BLaER1 treated with 17β-estradiol and CSF1 and Interleukin-3, amounts not matched to agents 10 nM and 100 nM (cell line): ENCODE results near the gene MSI2.

ENCODE experiments used
- H3K27ac ChIP-seq, 11 experiments: shearing (Covaris generic); formaldehyde crosslinking; 2 replicates each; pipeline ENCODE4 v1.8.1; 2022
- H3K27me3 ChIP-seq, 11 experiments: shearing (Covaris generic); formaldehyde crosslinking; 2 replicates each; pipeline ENCODE4 v1.8.1; 2022
- H3K36me3 ChIP-seq, 11 experiments: shearing (Covaris generic); formaldehyde crosslinking; 2 replicates each; pipeline ENCODE4 v1.8.1; 2022
- H3K4me1 ChIP-seq, 10 experiments: shearing (Covaris generic); formaldehyde crosslinking; 2 replicates each; pipeline ENCODE4 v1.8.1; 2022
- H3K4me2 ChIP-seq, 11 experiments: shearing (Covaris generic); formaldehyde crosslinking; 2 replicates each; pipeline ENCODE4 v1.8.1; 2022
- H3K4me3 ChIP-seq, 10 experiments: shearing (Covaris generic); formaldehyde crosslinking; 2 replicates each; pipeline ENCODE4 v1.8.1; 2022
- H3K9ac ChIP-seq, 11 experiments: shearing (Covaris generic); formaldehyde crosslinking; 2 replicates each; pipeline ENCODE4 v1.8.1; 2022
- H3K9me3 ChIP-seq, 11 experiments: shearing (Covaris generic); formaldehyde crosslinking; replicated peaks in 1 of 11; 2 replicates each; pipeline ENCODE4 v1.8.1; 2022
- H4K20me1 ChIP-seq, 11 experiments: shearing (Covaris generic); formaldehyde crosslinking; 2 replicates each; pipeline ENCODE4 v1.8.1; 2022
- Cebpa-rat ChIP-seq, 11 experiments: shearing (Covaris generic); IDR thresholded peaks; 2 replicates each; pipeline ENCODE4 v1.8.1; 2022

Gene MSI2

GRCh38 chr17:57508671-57509070 lies 252.3 kb downstream of the MSI2 start:
- Histone ChIP-seq H3K9me3 (no peaks in the 10 kb centered on the region), H3K27ac (peak overlapping the region in 6 of 11 experiments; percentile 49 to 84 (median 68); a peak in 12 of 22 replicates), H4K20me1 (peaks cover 0 to 41% (median 0%) of the 10 kb centered on the region in 11 experiments; a peak in 3 of 22 replicates), H3K27me3 (no peaks in the 10 kb centered on the region), H3K9ac (peak overlapping the region in 4 of 11 experiments; percentile 15 to 55 (median 34); a peak in 5 of 22 replicates), H3K36me3 (peaks cover 0 to 32% (median 0%) of the 10 kb centered on the region in 11 experiments; a peak in 3 of 22 replicates), H3K4me1 (peaks cover 10 to 100% (median 100%) of the 10 kb centered on the region in 10 experiments; a peak in 19 of 20 replicates), H3K4me2 (peak overlapping the region in 10 of 11 experiments; percentile 12 to 97 (median 79); a peak in 19 of 22 replicates), H3K4me3 (no peak overlapping the region)
- TF ChIP-seq Cebpa-rat (IDR thresholded peaks at IDR 0.05) = no peak

GRCh38 chr17:57511475-57512123 lies 255.3 kb downstream of the MSI2 start:
- no peak for TF ChIP-seq Cebpa-rat (IDR thresholded peaks at IDR 0.05)
- Histone ChIP-seq H4K20me1 (peaks cover 0 to 16% (median 0%) of the 10 kb centered on the region in 11 experiments; a peak in 2 of 22 replicates), H3K4me1 (peaks cover 0 to 100% (median 98%) of the 10 kb centered on the region in 10 experiments; a peak in 18 of 20 replicates), H3K4me3 (peak overlapping the region in 1 of 10 experiments; percentile 5; a peak in 1 of 20 replicates), H3K9ac (peak overlapping the region in 6 of 11 experiments; percentile 23 to 63 (median 51); a peak in 11 of 22 replicates), H3K27me3 (no peaks in the 10 kb centered on the region), H3K4me2 (peak overlapping the region; percentile 1 to 97 (median 76); a peak in 19 of 22 replicates), H3K36me3 (peaks cover 0 to 47% (median 0%) of the 10 kb centered on the region in 11 experiments; a peak in 3 of 22 replicates), H3K9me3 (no peaks in the 10 kb centered on the region), H3K27ac (peak overlapping the region in 8 of 11 experiments; percentile 33 to 84 (median 62); a peak in 15 of 22 replicates)

DNA sequence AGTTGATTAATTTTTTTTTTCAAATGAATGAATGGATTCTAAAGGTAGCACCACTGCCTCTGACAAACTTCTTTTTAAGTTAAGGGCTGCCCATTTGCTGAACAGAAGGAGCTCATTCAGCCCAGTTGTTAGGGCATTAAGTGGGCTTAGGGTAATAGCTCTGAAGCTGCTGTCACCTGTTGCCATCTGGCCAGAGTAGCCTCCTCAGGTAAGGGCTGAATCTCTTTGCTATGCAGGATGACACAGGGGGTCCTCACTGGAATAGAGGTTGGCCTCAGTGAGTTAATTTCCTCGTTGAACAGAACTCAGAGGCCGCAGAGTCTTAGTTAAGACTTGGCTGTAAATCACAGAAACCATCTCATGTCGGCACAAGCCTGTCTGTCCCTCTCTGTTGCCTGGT lies 255.9 kb downstream of the MSI2 start:
- no peaks in the 10 kb centered on the region for H3K27me3 ChIP-seq
- no peak for TF ChIP-seq Cebpa-rat (IDR thresholded peaks at IDR 0.05)
- H3K9me3 ChIP-seq = no peaks in the 10 kb centered on the region
- peak overlapping the region in 6 of 11 experiments; percentile 57 to 84 (median 72); a peak in 11 of 22 replicates for H3K27ac ChIP-seq
- H3K9ac ChIP-seq = peak overlapping the region in 4 of 11 experiments; percentile 8 to 60 (median 42); a peak in 3 of 22 replicates
- H4K20me1 ChIP-seq = peaks cover 0 to 14% (median 0%) of the 10 kb centered on the region in 11 experiments; a peak in 2 of 22 replicates
- H3K4me2 ChIP-seq = peak overlapping the region in 9 of 11 experiments; percentile 0 to 97 (median 82); a peak in 17 of 22 replicates
- H3K36me3 ChIP-seq = peaks cover 0 to 53% (median 0%) of the 10 kb centered on the region in 11 experiments; a peak in 3 of 22 replicates
- H3K4me3 ChIP-seq = no peak overlapping the region
- H3K4me1 ChIP-seq = peaks cover 4 to 100% (median 98%) of the 10 kb centered on the region in 10 experiments

GRCh38 chr17:57512691-57513090 lies 256.4 kb downstream of the MSI2 start:
- H3K4me1 ChIP-seq = peaks cover 8 to 100% (median 98%) of the 10 kb centered on the region in 10 experiments
- H4K20me1 ChIP-seq = peaks cover 0 to 12% (median 0%) of the 10 kb centered on the region in 11 experiments; a peak in 2 of 22 replicates
- no peaks in the 10 kb centered on the region for H3K27me3 ChIP-seq
- H3K4me2 ChIP-seq = peak overlapping the region in 9 of 11 experiments; percentile 0 to 97 (median 82); a peak in 16 of 22 replicates
- H3K9me3 ChIP-seq = no peaks in the 10 kb centered on the region
- no peak overlapping the region for H3K4me3 ChIP-seq
- peaks cover 0 to 53% (median 0%) of the 10 kb centered on the region in 11 experiments; a peak in 3 of 22 replicates for H3K36me3 ChIP-seq
- TF ChIP-seq Cebpa-rat (IDR thresholded peaks at IDR 0.05) = no peak
- peak overlapping the region in 4 of 11 experiments; percentile 8 to 60 (median 42); a peak in 3 of 22 replicates for H3K9ac ChIP-seq
- peak overlapping the region in 7 of 11 experiments; percentile 15 to 84 (median 66); a peak in 11 of 22 replicates for H3K27ac ChIP-seq

DNA sequence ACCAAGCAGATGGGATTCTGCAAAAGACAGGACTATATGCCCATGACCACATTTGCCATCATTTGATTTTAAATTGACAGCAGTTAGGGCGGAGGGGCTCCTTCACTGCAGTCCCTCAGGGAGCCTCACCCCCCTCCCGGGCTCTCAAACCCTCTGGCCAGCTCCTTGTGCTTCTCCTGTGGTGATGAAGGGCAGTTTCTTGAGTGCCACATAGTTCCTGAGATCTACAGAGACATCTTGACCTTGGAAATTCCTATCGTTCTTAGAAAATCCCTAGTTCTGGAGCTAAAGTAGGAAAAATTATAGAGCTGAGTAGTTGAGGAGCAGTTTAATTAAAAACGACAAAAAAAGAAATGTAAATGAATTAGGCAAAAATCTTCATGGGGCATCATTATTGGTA lies 257.2 kb downstream of the MSI2 start:
- TF ChIP-seq Cebpa-rat (IDR thresholded peaks at IDR 0.05) = no peak
- Histone ChIP-seq H3K4me1 (peaks cover 15 to 100% (median 98%) of the 10 kb centered on the region in 10 experiments), H3K27me3 (no peaks in the 10 kb centered on the region), H4K20me1 (peaks cover 0 to 7% (median 0%) of the 10 kb centered on the region in 11 experiments; a peak in 2 of 22 replicates), H3K9ac (peak overlapping the region in 4 of 11 experiments; percentile 25 to 48 (median 42); a peak in 7 of 22 replicates), H3K4me2 (peak overlapping the region in 9 of 11 experiments; percentile 3 to 97 (median 76); a peak in 16 of 22 replicates), H3K9me3 (no peaks in the 10 kb centered on the region), H3K4me3 (no peak overlapping the region), H3K27ac (peak overlapping the region in 7 of 11 experiments; percentile 15 to 84 (median 66); a peak in 13 of 22 replicates), H3K36me3 (peaks cover 0 to 52% (median 0%) of the 10 kb centered on the region in 11 experiments; a peak in 3 of 22 replicates)

- Histone ChIP-seq H3K4me3 (peak overlapping the region in 1 of 10 experiments; percentile 2; a peak in 1 of 20 replicates), H3K9ac (peak overlapping the region in 7 of 11 experiments; percentile 3 to 50 (median 34); a peak in 6 of 22 replicates), H4K20me1 (peaks cover 0 to 5% (median 0%) of the 10 kb centered on the region in 11 experiments; a peak in 2 of 22 replicates), H3K9me3 (no peaks in the 10 kb centered on the region), H3K27ac (peak overlapping the region in 8 of 11 experiments; percentile 42 to 84 (median 68); a peak in 15 of 22 replicates), H3K36me3 (peaks cover 0 to 48% (median 0%) of the 10 kb centered on the region in 11 experiments; a peak in 3 of 22 replicates), H3K27me3 (no peaks in the 10 kb centered on the region), H3K4me2 (peak overlapping the region in 10 of 11 experiments; percentile 13 to 97 (median 75); a peak in 18 of 22 replicates), H3K4me1 (peaks cover 26 to 100% (median 98%) of the 10 kb centered on the region in 10 experiments)
- TF ChIP-seq Cebpa-rat (IDR thresholded peaks at IDR 0.05) = no peak
Observed at GRCh38 chr17:57514614-57515013, 258.3 kb downstream of the MSI2 start.

DNA sequence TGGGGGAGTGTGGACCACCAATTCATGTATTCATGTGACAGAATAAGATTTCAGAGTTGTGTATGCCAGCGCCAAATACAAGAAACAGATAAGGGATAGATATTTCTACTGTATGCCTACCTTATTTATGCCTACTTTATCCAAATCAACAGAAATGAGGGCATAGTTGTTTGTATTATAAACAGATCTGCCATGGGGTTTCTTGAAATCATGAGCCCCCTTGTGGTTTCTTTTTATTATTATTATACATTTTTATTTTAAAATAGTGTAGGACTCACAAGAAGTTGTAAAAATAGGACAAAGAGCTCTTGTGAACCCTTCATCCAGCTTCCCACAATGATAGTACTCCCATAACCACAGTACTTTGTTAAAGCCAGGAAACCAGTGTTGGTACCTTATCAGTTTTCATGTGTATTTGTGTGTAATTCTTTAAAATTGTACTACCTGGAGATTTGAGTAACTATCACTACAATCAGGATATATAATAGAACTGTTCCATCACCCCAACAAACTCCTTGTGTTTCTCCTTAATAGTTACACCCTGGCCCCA lies 259.4 kb downstream of the MSI2 start:
- Histone ChIP-seq H3K4me2 (peak overlapping the region in 8 of 11 experiments; percentile 56 to 97 (median 90); a peak in 15 of 22 replicates), H3K27me3 (no peaks in the 10 kb centered on the region), H3K4me3 (no peak overlapping the region), H3K27ac (peak overlapping the region in 8 of 11 experiments; percentile 42 to 84 (median 68); a peak in 13 of 22 replicates), H3K9me3 (no peaks in the 10 kb centered on the region), H3K36me3 (peaks cover 0 to 47% (median 0%) of the 10 kb centered on the region in 11 experiments; a peak in 3 of 22 replicates), H3K9ac (peak overlapping the region in 2 of 11 experiments; percentile 23 to 45; a peak in 1 of 22 replicates), H4K20me1 (no peaks in the 10 kb centered on the region; a peak in 2 of 22 replicates), H3K4me1 (peaks cover 28 to 100% (median 98%) of the 10 kb centered on the region in 10 experiments)
- TF ChIP-seq Cebpa-rat (IDR thresholded peaks at IDR 0.05) = no peak
